Brain microvascular endothelial cell (primary cell): ENCODE results near the gene PITPNC1.

Experiments used
- DNase-seq: peaks from one replicate; pipeline ENCODE4 v3.0.0-alpha.2; 2020
- H3K27ac ChIP-seq: fragments of 250-450 bp; sonication (Bioruptor Pico); 2 replicates; pipeline ENCODE4 v1.5.1; 2020; ENCODE audit warnings: mild to moderate bottlenecking, moderate library complexity
- H3K27me3 ChIP-seq: fragments of 250-450 bp; sonication (Bioruptor Pico); replicated peaks from 2 replicates; pipeline ENCODE4 v1.5.1; 2020; ENCODE audit warnings: mild to moderate bottlenecking
- H3K36me3 ChIP-seq: fragments of 250-450 bp; sonication (Bioruptor Pico); replicated peaks from 2 replicates; pipeline ENCODE4 v1.5.1; 2020; ENCODE audit warnings: mild to moderate bottlenecking
- H3K4me3 ChIP-seq: 2 replicates; pipeline ENCODE4 v1.5.1; 2011; ENCODE audit warnings: low read depth, mild to moderate bottlenecking, control low read depth, low read length, moderate library complexity
- in situ Hi-C: cut with HindIII; loops from 2 replicates; pipeline ENCODE4 v1.10.0; 2017; ENCODE audit warnings: low sequenced_read_pairs, low pct_ligation_motif_present
- TF ChIP-seq, protein P1 (sequence below): IDR thresholded peaks from 2 replicates; pipeline ENCODE4 v1.5.1; 2011; ENCODE audit warnings: low read depth, mild to moderate bottlenecking, moderate library complexity, low read length, control low read depth, inconsistent platforms; ENCODE audit errors: missing control alignments

PITPNC1 gene

GRCh38 chr17:67531291-67531690 lies 154.2 kb downstream of the PITPNC1 start:
- Histone ChIP-seq H3K4me3 (no peak overlapping the region), H3K36me3 (no peaks in the 10 kb centered on the region), H3K27me3 (no peaks in the 10 kb centered on the region), H3K27ac (no peak overlapping the region)
- in situ Hi-C loops, result no loop called here
- TF ChIP-seq, protein P1, sequence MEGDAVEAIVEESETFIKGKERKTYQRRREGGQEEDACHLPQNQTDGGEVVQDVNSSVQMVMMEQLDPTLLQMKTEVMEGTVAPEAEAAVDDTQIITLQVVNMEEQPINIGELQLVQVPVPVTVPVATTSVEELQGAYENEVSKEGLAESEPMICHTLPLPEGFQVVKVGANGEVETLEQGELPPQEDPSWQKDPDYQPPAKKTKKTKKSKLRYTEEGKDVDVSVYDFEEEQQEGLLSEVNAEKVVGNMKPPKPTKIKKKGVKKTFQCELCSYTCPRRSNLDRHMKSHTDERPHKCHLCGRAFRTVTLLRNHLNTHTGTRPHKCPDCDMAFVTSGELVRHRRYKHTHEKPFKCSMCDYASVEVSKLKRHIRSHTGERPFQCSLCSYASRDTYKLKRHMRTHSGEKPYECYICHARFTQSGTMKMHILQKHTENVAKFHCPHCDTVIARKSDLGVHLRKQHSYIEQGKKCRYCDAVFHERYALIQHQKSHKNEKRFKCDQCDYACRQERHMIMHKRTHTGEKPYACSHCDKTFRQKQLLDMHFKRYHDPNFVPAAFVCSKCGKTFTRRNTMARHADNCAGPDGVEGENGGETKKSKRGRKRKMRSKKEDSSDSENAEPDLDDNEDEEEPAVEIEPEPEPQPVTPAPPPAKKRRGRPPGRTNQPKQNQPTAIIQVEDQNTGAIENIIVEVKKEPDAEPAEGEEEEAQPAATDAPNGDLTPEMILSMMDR, result no peak
- DNase-seq, result no peak

DNA sequence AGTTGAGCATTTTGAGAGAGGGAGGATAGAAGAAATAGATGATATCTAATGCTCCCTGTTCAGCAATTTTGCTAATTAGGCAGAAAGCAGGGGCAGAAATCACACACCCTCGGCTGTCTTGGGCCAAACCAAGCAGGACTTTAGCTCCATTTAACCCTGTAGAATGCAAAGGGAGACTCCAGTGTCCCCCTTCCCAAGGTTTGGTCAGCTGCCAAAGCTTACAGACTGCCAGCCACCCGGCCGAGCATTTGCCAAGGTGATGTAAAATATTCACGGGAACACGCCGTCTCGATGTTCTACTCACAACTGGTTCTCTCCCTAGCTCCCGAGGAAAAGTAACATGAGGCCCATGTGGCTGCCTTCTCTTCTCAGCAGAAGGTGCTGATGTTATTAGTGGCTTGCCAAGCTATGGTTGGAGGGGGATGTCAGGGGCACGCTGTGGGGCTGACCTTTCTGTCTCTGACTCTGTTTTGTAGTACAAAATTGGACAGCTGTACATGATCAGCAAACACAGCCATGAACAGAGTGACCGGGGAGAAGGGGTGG lies 155.3 kb downstream of the PITPNC1 start:
- Histone ChIP-seq H3K27me3 (no peaks in the 10 kb centered on the region), H3K4me3 (no peak overlapping the region), H3K27ac (no peak overlapping the region), H3K36me3 (no peaks in the 10 kb centered on the region)
- no peak for DNase-seq
- TF ChIP-seq, protein P1, result no peak
- in situ Hi-C loops, result no loop called here

- TF ChIP-seq, protein P1, result no peak
These were observed 157.9 kb downstream of the PITPNC1 start for GRCh38 chr17:67534941-67535340.

DNA sequence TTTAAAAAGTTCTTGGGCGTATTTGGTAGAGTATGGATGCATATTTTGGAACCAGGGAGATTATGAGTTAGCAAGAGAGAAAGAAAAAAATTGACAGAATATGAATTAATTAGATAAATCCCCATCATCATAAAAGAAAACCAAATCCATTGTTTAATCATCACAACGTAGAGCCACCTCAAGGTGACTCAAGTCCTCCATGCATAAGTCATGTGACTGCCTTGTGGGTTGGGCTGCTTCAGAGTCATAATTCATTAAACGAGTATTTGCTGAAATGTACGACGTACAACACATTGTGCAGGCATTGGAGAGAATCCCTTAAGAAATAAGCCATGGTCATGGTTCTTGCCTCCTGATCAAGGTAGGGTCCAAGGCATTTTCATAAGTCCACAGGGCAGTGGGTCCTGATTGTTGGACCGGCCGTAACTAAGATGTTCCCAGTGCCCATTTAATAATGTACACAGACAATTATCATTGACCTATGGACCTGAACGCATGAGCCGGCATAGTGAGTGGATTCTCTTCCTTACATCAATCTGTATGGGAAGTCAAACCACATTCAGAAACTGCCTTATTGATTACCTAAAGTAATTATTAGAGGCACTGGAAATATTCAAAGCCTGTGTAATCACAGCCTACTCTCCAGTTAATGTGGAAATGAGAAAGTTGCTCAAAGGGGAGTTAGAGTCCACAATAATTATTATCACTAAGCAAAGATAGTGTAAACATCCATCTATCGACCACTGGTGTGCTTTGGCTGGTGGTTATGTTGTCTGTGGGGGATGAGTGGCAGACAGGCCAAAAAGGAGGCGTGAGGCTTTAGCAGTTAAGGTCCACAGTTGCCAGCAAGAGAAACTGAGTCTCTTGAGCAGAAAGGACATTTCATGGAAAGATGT lies 165.4 kb downstream of the PITPNC1 start:
- no peak for DNase-seq
- H3K27me3 ChIP-seq, result no peaks in the 10 kb centered on the region
- H3K4me3 ChIP-seq, result no peak overlapping the region
- H3K27ac ChIP-seq, result no peak overlapping the region
- H3K36me3 ChIP-seq, result no peaks in the 10 kb centered on the region
- in situ Hi-C loops, result no loop called here
- TF ChIP-seq, protein P1, result no peak

More at GRCh38 chr17:67534941-67535340, 157.9 kb downstream of the PITPNC1 start:
- no peaks in the 10 kb centered on the region for H3K27me3 ChIP-seq
- DNase-seq, result no peak
- H3K4me3 ChIP-seq, result no peak overlapping the region
- in situ Hi-C loops, result no loop called here
- H3K27ac ChIP-seq, result no peak overlapping the region
- H3K36me3 ChIP-seq, result no peaks in the 10 kb centered on the region

DNA sequence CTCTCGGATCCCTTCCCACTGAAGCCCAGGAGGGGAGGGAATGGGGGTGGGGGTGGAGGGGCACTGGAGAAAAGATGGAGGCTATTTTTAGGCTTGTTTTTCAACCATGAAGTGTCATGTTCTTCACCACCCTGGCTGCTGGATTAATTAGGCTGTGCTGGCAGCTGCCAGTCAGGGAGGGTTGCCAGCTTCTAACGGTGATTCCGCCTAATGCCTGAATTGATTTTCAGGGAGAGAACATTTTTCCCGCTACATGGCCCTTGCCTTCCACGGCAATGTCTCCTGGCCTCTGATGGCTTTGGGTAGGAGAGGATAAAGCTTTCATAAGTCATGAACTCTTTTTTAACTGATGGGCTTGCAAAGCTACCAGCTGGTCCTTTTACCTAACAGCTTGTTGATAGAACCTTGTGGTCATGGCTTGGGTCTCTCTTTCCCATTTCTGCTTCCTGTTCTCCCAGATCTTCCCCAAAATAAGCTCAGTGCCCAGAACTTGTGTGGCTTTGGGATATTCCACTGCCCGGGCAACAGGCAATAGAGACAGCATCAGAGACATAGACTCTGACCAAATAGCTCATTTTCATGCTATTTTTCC lies 167.4 kb downstream of the PITPNC1 start:
- TF ChIP-seq, protein P1, result no peak
- H3K4me3 ChIP-seq, result no peak overlapping the region
- no peak for DNase-seq
- in situ Hi-C loops, result no loop called here
- H3K36me3 ChIP-seq, result no peaks in the 10 kb centered on the region
- H3K27ac ChIP-seq, result no peak overlapping the region
- H3K27me3 ChIP-seq, result no peaks in the 10 kb centered on the region
